SK-N-MC (cell line): ENCODE results near the gene IER3.
"Not testable (repeated sequence)": the region's sequence is repeated elsewhere in the genome, so short reads cannot be mapped to it uniquely, and the experiment has no call there.

Experiments used
- EZH2 ChIP-seq: fragments of 200-600 bp; sonication (generic); IDR thresholded peaks from one replicate; pipeline ENCODE4 v1.6.1; 2017; ENCODE audit warnings: antibody characterized with exemption
- FOXP2 ChIP-seq: optimal IDR thresholded peaks from 2 replicates; pipeline ENCODE3; 2011; ENCODE audit warnings: mild to moderate bottlenecking, moderate library complexity; ENCODE audit not compliant: insufficient read depth; ENCODE audit errors: extremely low read length, control extremely low read depth
- POLR2AphosphoS5 ChIP-seq: IDR thresholded peaks from 2 replicates; pipeline ENCODE4 v1.6.1; 2012; ENCODE audit warnings: mild to moderate bottlenecking, low read depth, low read length, borderline replicate concordance

DNA sequence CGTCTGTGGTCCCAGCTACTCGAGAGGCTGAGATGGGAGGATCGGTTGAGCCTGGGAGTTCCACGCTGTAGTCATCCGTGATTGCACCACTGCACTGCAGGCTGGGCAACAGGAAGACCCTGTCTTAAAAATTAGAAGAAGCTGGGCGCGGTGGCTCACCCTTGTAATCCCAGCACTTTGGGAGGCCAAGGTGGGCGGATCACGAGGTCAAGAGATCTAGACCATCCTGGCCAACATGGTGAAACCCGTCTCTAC is 22.4 kb downstream of the IER3 start:
- not testable (repeated sequence) for TF ChIP-seq POLR2AphosphoS5, EZH2, FOXP2
